ENCODE results near the gene SMARCC2. TPM values are rescaled to one million over a fixed set of nuclear protein-coding genes. Genes with fewer than 3 reads are reported as not detected.

Gene SMARCC2
- total and polyA plus RNA-seq, 9 of the 15 experiments (the other 6 are each of a cell fraction or from before 2014, with no cell fraction given) = 11.9 to 86.0 (median 36.6) TPM

GRCh38 chr12:56150563-56150962 lies 38.7 kb downstream of the SMARCC2 start (continued):
- TF ChIP-seq RNF219 (CRISPR knock-in tag; IDR thresholded peaks at IDR 0.05) (no peak), ETV1 (tag; conservative IDR thresholded peaks at IDR 0.05; ENCODE audit: low read depth) (no peak), SMARCA4 (IDR thresholded peaks at IDR 0.05) (0 out of 2 replicates have a peak, but pooled peaks have one; percentile 17), PHB (CRISPR knock-in tag; IDR thresholded peaks at IDR 0.05) (no peak), TAL1 (IDR thresholded peaks at IDR 0.05) (0 out of 2 replicates have a peak, but pooled peaks have one; percentile 6), POLR2AphosphoS2 (IDR thresholded peaks at IDR 0.05; ENCODE audit: low read length) (no peak), NCOA2 (IDR thresholded peaks at IDR 0.05; ENCODE audit: partially characterized antibody in 2 of 2) (peak in 1 of 2 experiments; percentile 89), ATF7 (IDR thresholded peaks at IDR 0.05) (0 out of 2 replicates have a peak, but pooled peaks have one; percentile 30), ZNF274 (IDR thresholded peaks at IDR 0.05; ENCODE audit: borderline replicate concordance, low read depth, low read length) (no peak), KAT7 (CRISPR knock-in tag; IDR thresholded peaks at IDR 0.05; ENCODE audit: borderline replicate concordance) (no peak), PREB (CRISPR knock-in tag; IDR thresholded peaks at IDR 0.05) (no peak), SMAD1 (IDR thresholded peaks at IDR 0.05; ENCODE audit: low read depth, low read length, partially characterized antibody) (peak; percentile 99), ZC3H8 (IDR thresholded peaks at IDR 0.05) (no peak), NFIC (IDR thresholded peaks at IDR 0.05) (peak; percentile 100), NR3C1 (CRISPR knock-in tag; IDR thresholded peaks at IDR 0.05) (no peak), E2F3 (CRISPR knock-in tag; IDR thresholded peaks at IDR 0.05) (no peak), EZH2 (IDR thresholded peaks at IDR 0.05; ENCODE audit: borderline replicate concordance, low read depth, low read length) (no peak), MNT (conservative IDR thresholded peaks at IDR 0.05) (no peak), FOS (IDR thresholded peaks at IDR 0.05; ENCODE audit: extremely low read depth, insufficient read length) (no peak), TEAD4 (IDR thresholded peaks at IDR 0.05; ENCODE audit: low read length) (no peak), TEAD4 (CRISPR knock-in tag; IDR thresholded peaks at IDR 0.05; ENCODE audit: borderline replicate concordance) (no peak)
- TF ChIP-seq, protein P1, sequence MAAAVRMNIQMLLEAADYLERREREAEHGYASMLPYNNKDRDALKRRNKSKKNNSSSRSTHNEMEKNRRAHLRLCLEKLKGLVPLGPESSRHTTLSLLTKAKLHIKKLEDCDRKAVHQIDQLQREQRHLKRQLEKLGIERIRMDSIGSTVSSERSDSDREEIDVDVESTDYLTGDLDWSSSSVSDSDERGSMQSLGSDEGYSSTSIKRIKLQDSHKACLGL (CRISPR knock-in tag; IDR thresholded peaks at IDR 0.05; ENCODE audit: borderline replicate concordance, poor library complexity, severe bottlenecking) = no peak
- TF ChIP-seq, protein P2, sequence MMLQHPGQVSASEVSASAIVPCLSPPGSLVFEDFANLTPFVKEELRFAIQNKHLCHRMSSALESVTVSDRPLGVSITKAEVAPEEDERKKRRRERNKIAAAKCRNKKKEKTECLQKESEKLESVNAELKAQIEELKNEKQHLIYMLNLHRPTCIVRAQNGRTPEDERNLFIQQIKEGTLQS (IDR thresholded peaks at IDR 0.05) = peak; percentile 61
- TF ChIP-seq, protein P2 (CRISPR knock-in tag; conservative IDR thresholded peaks at IDR 0.05) = no peak

Data from K562 (cell line).